Neural progenitor cell (in vitro differentiated cells): ENCODE measurements around the gene ZC3H8. TPM values are rescaled to one million over a fixed set of nuclear protein-coding genes. Genes with fewer than 3 reads are reported as not detected.

ENCODE experiments used
- DNase-seq: peaks from one replicate; pipeline ENCODE4 v3.0.0-alpha.2; 2016; ENCODE audit warnings: low spot score
- H2AFZ ChIP-seq: fragments of 200-600 bp; sonication (generic); replicated peaks from 2 replicates; pipeline ENCODE4 v1.6.1; 2016; ENCODE audit warnings: antibody characterized with exemption
- H3F3A ChIP-seq: fragments of 200-600 bp; sonication (generic); 2 replicates; pipeline ENCODE4 v1.6.1; 2016; ENCODE audit warnings: antibody characterized with exemption, low read depth
- H3K27ac ChIP-seq: fragments of 200-600 bp; sonication (generic); 2 replicates; pipeline ENCODE4 v1.5.1; 2016; ENCODE audit warnings: mild to moderate bottlenecking
- H3K27me3 ChIP-seq: fragments of 200-600 bp; sonication (generic); 2 replicates; pipeline ENCODE4 v1.6.1; 2016; ENCODE audit warnings: mild to moderate bottlenecking, moderate library complexity
- H3K36me3 ChIP-seq: fragments of 200-600 bp; sonication (generic); 2 replicates; pipeline ENCODE4 v1.5.1; 2016
- H3K4me1 ChIP-seq: fragments of 200-600 bp; sonication (generic); 2 replicates; pipeline ENCODE4 v1.6.1; 2016; ENCODE audit warnings: mixed run types
- H3K4me2 ChIP-seq: fragments of 200-600 bp; sonication (generic); 2 replicates; pipeline ENCODE4 v1.6.1; 2016
- H3K4me3 ChIP-seq: fragments of 200-600 bp; sonication (generic); 2 replicates; pipeline ENCODE4 v1.5.1; 2016
- H3K79me2 ChIP-seq: fragments of 200-600 bp; sonication (generic); 2 replicates; pipeline ENCODE4 v1.6.1; 2016; ENCODE audit warnings: low read depth
- H3K9ac ChIP-seq: fragments of 200-600 bp; sonication (generic); 2 replicates; pipeline ENCODE4 v1.6.1; 2016
- H3K9me3 ChIP-seq: fragments of 200-600 bp; sonication (generic); 2 replicates; pipeline ENCODE4 v1.5.1; 2016; ENCODE audit warnings: low read depth
- H4K20me1 ChIP-seq: fragments of 200-600 bp; sonication (generic); 2 replicates; pipeline ENCODE4 v1.6.1; 2016; ENCODE audit warnings: low read depth
- H3K27ac Mint-ChIP-seq: 3 replicates; pipeline ENCODE4 v1.8.0; 2021; ENCODE audit warnings: mixed read lengths
- H3K27me3 Mint-ChIP-seq: 2 replicates; pipeline ENCODE4 v1.8.0; 2022; ENCODE audit warnings: low read depth, mild to moderate bottlenecking, inconsistent platforms, moderate library complexity, mixed read lengths; ENCODE audit not compliant: insufficient read depth
- H3K36me3 Mint-ChIP-seq: 3 replicates; pipeline ENCODE4 v1.8.0; 2021; ENCODE audit warnings: mixed read lengths
- H3K4me1 Mint-ChIP-seq: 3 replicates; pipeline ENCODE4 v1.8.0; 2021; ENCODE audit warnings: mixed read lengths
- H3K4me3 Mint-ChIP-seq: 3 replicates; pipeline ENCODE4 v1.8.0; 2021; ENCODE audit warnings: mild to moderate bottlenecking, moderate library complexity, mixed read lengths
- H3K9me3 Mint-ChIP-seq: 3 replicates; pipeline ENCODE4 v1.8.0; 2020; ENCODE audit warnings: mixed read lengths
- CTCF ChIP-seq: fragments of 200-600 bp; sonication (generic); IDR thresholded peaks from 2 replicates; pipeline ENCODE4 v1.5.1; 2017; ENCODE audit warnings: antibody characterized with exemption, mild to moderate bottlenecking
- EZH2 ChIP-seq: fragments of 200-600 bp; sonication (generic); IDR thresholded peaks from 2 replicates; pipeline ENCODE4 v1.6.1; 2017; ENCODE audit warnings: antibody characterized with exemption, mild to moderate bottlenecking, moderate library complexity
- EZH2phosphoT487 ChIP-seq: fragments of 200-600 bp; sonication (generic); IDR thresholded peaks from 2 replicates; pipeline ENCODE4 v1.6.1; 2017; ENCODE audit warnings: antibody characterized with exemption
- total RNA-seq: library from RNA; depleted of rRNA; stranded (reverse); fragments of >200 nt; gene quantifications from 2 replicates; pipeline ENCODE4 v1.2.3, GENCODE V29; 2015; ENCODE audit warnings: low replicate concordance

The ZC3H8 gene
- total RNA-seq, 1 donor from 2014 or later: 14.2 TPM

GRCh38 chr2:112301171-112301584 is 46.3 kb upstream of the ZC3H8 start:
- no peaks in the 10 kb centered on the region for H3K9me3 ChIP-seq
- Mint-ChIP-seq H3K27ac (no peak overlapping the region), H3K36me3 (peaks cover 22% of the 10 kb centered on the region), H3K9me3 (no peaks in the 10 kb centered on the region), H3K4me1 (no peaks in the 10 kb centered on the region), H3K4me3 (no peak overlapping the region), H3K27me3 (no peaks in the 10 kb centered on the region)
- no peaks in the 10 kb centered on the region for H3F3A ChIP-seq
- no peak overlapping the region for H3K27ac ChIP-seq
- H3K4me1 ChIP-seq: no peaks in the 10 kb centered on the region
- no peaks in the 10 kb centered on the region for H3K79me2 ChIP-seq
- TF ChIP-seq EZH2 (no peak), EZH2phosphoT487 (no peak), CTCF (no peak)
- H3K27me3 ChIP-seq: no peaks in the 10 kb centered on the region
- no peaks in the 10 kb centered on the region for H4K20me1 ChIP-seq
- H3K4me3 ChIP-seq: no peak overlapping the region
- H3K36me3 ChIP-seq: peaks cover 11% of the 10 kb centered on the region
- H3K9ac ChIP-seq: no peak overlapping the region
- no peak overlapping the region for H3K4me2 ChIP-seq
- DNase-seq: no peak
- H2AFZ ChIP-seq: no peak overlapping the region

GRCh38 chr2:112296407-112296806 is 41.6 kb upstream of the ZC3H8 start:
- no peaks in the 10 kb centered on the region for H3K27me3 Mint-ChIP-seq
- no peak overlapping the region for H3K27ac ChIP-seq
- no peak overlapping the region for H3K27ac Mint-ChIP-seq
- no peaks in the 10 kb centered on the region for H3F3A ChIP-seq
- H3K9me3 Mint-ChIP-seq: no peaks in the 10 kb centered on the region
- no peaks in the 10 kb centered on the region for H4K20me1 ChIP-seq
- no peak for TF ChIP-seq EZH2phosphoT487
- TF ChIP-seq EZH2: no peak
- TF ChIP-seq CTCF: no peak
- no peak overlapping the region for H3K4me3 ChIP-seq
- H3K4me1 Mint-ChIP-seq: no peaks in the 10 kb centered on the region
- no peak for DNase-seq
- H3K36me3 Mint-ChIP-seq: peaks cover 8% of the 10 kb centered on the region
- no peak overlapping the region for H3K4me2 ChIP-seq
- no peaks in the 10 kb centered on the region for H3K4me1 ChIP-seq
- H3K9me3 ChIP-seq: no peaks in the 10 kb centered on the region
- no peak overlapping the region for H3K4me3 Mint-ChIP-seq
- H3K79me2 ChIP-seq: no peaks in the 10 kb centered on the region
- no peaks in the 10 kb centered on the region for H3K27me3 ChIP-seq
- H3K36me3 ChIP-seq: no peaks in the 10 kb centered on the region
- no peak overlapping the region for H2AFZ ChIP-seq
- H3K9ac ChIP-seq: no peak overlapping the region

GRCh38 chr2:112295407-112296078 is 40.7 kb upstream of the ZC3H8 start:
- no peak for TF ChIP-seq CTCF
- no peak for TF ChIP-seq EZH2phosphoT487
- TF ChIP-seq EZH2: no peak
- no peak overlapping the region for H3K4me3 Mint-ChIP-seq
- H4K20me1 ChIP-seq: no peaks in the 10 kb centered on the region

More at GRCh38 chr2:112295407-112296078, 40.7 kb upstream of the ZC3H8 start:
- Histone ChIP-seq H3K9ac (no peak overlapping the region), H3K27ac (no peak overlapping the region), H3K9me3 (no peaks in the 10 kb centered on the region), H3K4me1 (no peaks in the 10 kb centered on the region), H3K79me2 (no peaks in the 10 kb centered on the region), H3K4me2 (no peak overlapping the region), H3K4me3 (no peak overlapping the region), H3K27me3 (no peaks in the 10 kb centered on the region), H2AFZ (no peak overlapping the region), H3F3A (no peaks in the 10 kb centered on the region), H3K36me3 (no peaks in the 10 kb centered on the region)
- no peaks in the 10 kb centered on the region for H3K27me3 Mint-ChIP-seq
- peaks cover 3% of the 10 kb centered on the region for H3K36me3 Mint-ChIP-seq
- no peaks in the 10 kb centered on the region for H3K4me1 Mint-ChIP-seq
- H3K9me3 Mint-ChIP-seq: no peaks in the 10 kb centered on the region
- DNase-seq: no peak
- H3K27ac Mint-ChIP-seq: no peak overlapping the region
